IMR-90 (cell line): ENCODE data around the gene GIMAP4.

Experiments
- CEBPB ChIP-seq: IDR thresholded peaks from 2 replicates; pipeline ENCODE4 v1.6.1; 2012; ENCODE audit warnings: low read depth, low read length, improper control_type of control experiment
- CHD1 ChIP-seq: IDR thresholded peaks from 2 replicates; pipeline ENCODE4 v1.6.1; 2012; ENCODE audit warnings: low read depth, low read length, improper control_type of control experiment
- CTCF ChIP-seq: conservative IDR thresholded peaks from 2 replicates; pipeline ENCODE4 v1.5.1; 2012; ENCODE audit warnings: mild to moderate bottlenecking, low read depth, low read length, improper control_type of control experiment
- ELK1 ChIP-seq: fragments of 150-350 bp; IDR thresholded peaks from 2 replicates; pipeline ENCODE4 v1.6.1; 2016; ENCODE audit warnings: low read depth, mild to moderate bottlenecking, low read length, moderate library complexity, borderline replicate concordance
- FOS ChIP-seq: fragments of 150-350 bp; IDR thresholded peaks from 2 replicates; pipeline ENCODE4 v1.6.1; 2016; ENCODE audit warnings: low read depth, low read length
- MAZ ChIP-seq: IDR thresholded peaks from 2 replicates; pipeline ENCODE4 v1.6.1; 2012; ENCODE audit warnings: low read depth, mild to moderate bottlenecking, low read length, improper control_type of control experiment, moderate library complexity, borderline replicate concordance
- MXI1 ChIP-seq: IDR thresholded peaks from 2 replicates; pipeline ENCODE4 v1.6.1; 2012; ENCODE audit warnings: low read depth, mild to moderate bottlenecking, low read length, moderate library complexity, borderline replicate concordance
- POLR2A ChIP-seq: IDR thresholded peaks from 2 replicates; pipeline ENCODE4 v1.6.1; 2012; ENCODE audit warnings: mild to moderate bottlenecking, low read depth, low read length
- RAD21 ChIP-seq: IDR thresholded peaks from 2 replicates; pipeline ENCODE4 v1.6.1; 2012; ENCODE audit warnings: low read length, improper control_type of control experiment
- RCOR1 ChIP-seq: IDR thresholded peaks from 2 replicates; pipeline ENCODE4 v1.6.1; 2012; ENCODE audit warnings: mild to moderate bottlenecking, low read length, improper control_type of control experiment; ENCODE audit not compliant: insufficient replicate concordance
- RFX5 ChIP-seq: IDR thresholded peaks from 2 replicates; pipeline ENCODE4 v1.8.0; 2012; ENCODE audit warnings: low read depth, mild to moderate bottlenecking, low read length, moderate library complexity
- SMC3 ChIP-seq: fragments of 150-350 bp; IDR thresholded peaks from 2 replicates; pipeline ENCODE4 v1.6.1; 2016; ENCODE audit warnings: low read depth, mild to moderate bottlenecking, antibody characterized with exemption, low read length, moderate library complexity
- USF2 ChIP-seq: fragments of 150-350 bp; IDR thresholded peaks from 2 replicates; pipeline ENCODE4 v1.6.1; 2017; ENCODE audit warnings: mild to moderate bottlenecking, antibody characterized with exemption, low read length, low read depth

GRCh38 chr7:150568714-150569113 lies 1.5 kb downstream of the GIMAP4 start:
- TF ChIP-seq CTCF (no peak), POLR2A (no peak), MXI1 (no peak), CHD1 (no peak), CEBPB (no peak), RAD21 (no peak), RFX5 (no peak), USF2 (no peak), MAZ (no peak), SMC3 (no peak), FOS (no peak), RCOR1 (no peak), ELK1 (no peak)
